Astrocyte (in vitro differentiated cells and primary cell): ENCODE data around the gene DAAM2.

Experiments
- CTCF ChIP-seq: IDR thresholded peaks from 2 replicates; pipeline ENCODE4 v1.5.1; 2011; ENCODE audit warnings: low read depth, mild to moderate bottlenecking, inconsistent platforms, low read length, moderate library complexity; ENCODE audit not compliant: insufficient read depth
- EZH2 ChIP-seq: IDR thresholded peaks from 2 replicates; pipeline ENCODE4 v1.6.1; 2012; ENCODE audit warnings: mild to moderate bottlenecking, low read length, inconsistent platforms; ENCODE audit not compliant: insufficient read depth

DNA sequence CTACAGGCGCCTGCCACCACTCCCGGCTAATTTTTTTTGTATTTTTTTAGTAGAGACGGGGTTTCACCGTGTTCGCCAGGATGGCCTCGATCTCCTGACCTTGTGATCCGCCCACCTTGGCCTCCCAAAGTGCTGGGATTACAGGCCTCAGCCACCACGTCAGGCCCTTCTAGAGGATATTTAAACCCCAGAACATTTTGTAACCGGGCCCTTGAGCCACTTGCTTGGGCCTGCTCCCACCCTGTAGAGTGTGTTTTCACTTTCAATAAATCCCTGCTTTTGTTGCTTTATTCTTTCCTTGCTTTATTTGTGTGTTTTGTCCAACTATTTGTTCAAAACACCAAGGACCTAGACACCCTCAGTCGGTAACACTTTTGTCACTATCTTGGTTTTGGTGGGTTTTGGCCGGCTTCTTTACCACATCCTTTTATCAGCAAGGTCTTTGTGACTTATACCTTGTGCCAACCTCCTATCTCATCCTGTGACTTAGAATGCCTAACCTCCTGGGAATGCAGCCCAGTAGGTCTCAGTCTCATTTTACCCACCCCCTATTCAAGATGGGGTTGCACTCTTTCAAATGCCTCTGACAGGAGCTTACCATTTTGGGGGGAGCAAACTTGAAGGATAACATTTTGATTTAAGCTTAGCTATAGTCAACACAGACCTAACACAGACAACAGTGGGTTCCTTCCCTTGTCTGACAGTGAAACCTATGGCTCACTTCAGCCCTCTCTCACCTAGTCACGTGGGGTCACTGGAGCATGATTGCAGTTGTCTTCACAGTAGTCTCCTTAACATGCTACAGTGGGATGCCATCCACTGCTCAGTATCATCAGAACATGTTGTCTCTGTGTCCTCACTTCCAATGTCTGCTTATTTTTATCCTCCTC lies 39.1 kb upstream of the DAAM2 start:
- TF ChIP-seq CTCF (no peak), EZH2 (no peak)
